PFSK-1 (cell line): ENCODE data around the gene GAGE10.

Experiments
- FOXP2 ChIP-seq: optimal IDR thresholded peaks from 2 replicates; pipeline ENCODE3; 2011; ENCODE audit warnings: borderline replicate concordance, control low read depth, inconsistent platforms; ENCODE audit not compliant: insufficient read depth; ENCODE audit errors: extremely low read length, extremely low read depth
- POLR2AphosphoS5 ChIP-seq: IDR thresholded peaks from 2 replicates; pipeline ENCODE4 v1.6.1; 2012; ENCODE audit warnings: low read depth, mild to moderate bottlenecking, control low read depth, low read length, moderate library complexity
- REST ChIP-seq, 2 experiments: IDR thresholded peaks; 2 replicates each; pipeline versions ENCODE4 v1.6.1 to v1.8.0; 2011 to 2012; ENCODE audit warnings: low read depth in 2 of 2, low read length in 2 of 2, control low read depth in 1 of 2, inconsistent platforms in 1 of 2, mild to moderate bottlenecking in 1 of 2, moderate library complexity in 1 of 2; ENCODE audit not compliant: insufficient read depth in 1 of 2
- SIN3A ChIP-seq: IDR thresholded peaks from 2 replicates; pipeline ENCODE4 v1.6.1; 2012; ENCODE audit warnings: mild to moderate bottlenecking, low read length, moderate library complexity, borderline replicate concordance; ENCODE audit not compliant: insufficient read depth
- TAF1 ChIP-seq: IDR thresholded peaks from 2 replicates; pipeline ENCODE4 v1.6.1; 2012; ENCODE audit warnings: low read length, control low read depth, borderline replicate concordance; ENCODE audit not compliant: insufficient read depth

DNA sequence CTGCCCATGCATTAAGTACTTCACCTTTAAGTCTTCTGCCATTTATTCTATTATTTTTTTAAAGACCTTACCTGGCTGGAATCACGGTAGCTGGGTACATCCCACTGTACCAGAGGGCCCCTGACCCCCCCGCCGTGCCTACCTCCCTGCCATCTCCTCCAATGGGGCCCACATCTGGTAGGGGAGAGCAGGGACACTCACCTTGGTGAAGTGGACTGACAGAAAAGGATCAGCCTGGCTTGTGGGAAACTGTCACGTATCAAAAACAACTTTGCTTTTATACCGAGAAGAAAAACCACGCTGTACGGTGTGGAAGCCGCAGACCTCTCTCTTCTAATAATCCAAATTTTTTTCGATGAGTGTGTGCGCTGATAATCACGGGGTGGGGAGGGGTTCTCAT, 39.0 kb upstream of the GAGE10 start, which contains the start of gene FOXP3:
- no peak for TF ChIP-seq POLR2AphosphoS5
- TF ChIP-seq SIN3A, result no peak
- TF ChIP-seq TAF1, result no peak
- no peak for TF ChIP-seq REST (IDR thresholded peaks at IDR 0.05; ENCODE audit: insufficient read depth in 1 of 2, low read depth in 2 of 2, low read length in 2 of 2)
- no peak for TF ChIP-seq FOXP2
